WI38 (cell line): ENCODE measurements around the gene RIN1.

ENCODE experiments used
- H3K4me3 ChIP-seq: 2 replicates; pipeline ENCODE4 v1.5.1; 2011; ENCODE audit warnings: low read depth, mild to moderate bottlenecking, control low read depth, low read length
- CTCF ChIP-seq: IDR thresholded peaks from 2 replicates; pipeline ENCODE4 v1.5.1; 2012; ENCODE audit warnings: low read depth, mild to moderate bottlenecking, control low read depth, low read length

Gene RIN1

GRCh38 chr11:66288671-66289547, 47.3 kb downstream of the RIN1 start, which contains the start of gene YIF1A:
YIF1A (minus strand) TSS chr11:66289143; CDS start chr11:66288985, 158 bp downstream.
- peak within 1 kb of the TSS; percentile 91 for H3K4me3 ChIP-seq

GRCh38 chr11:66287889-66288670, 48.2 kb downstream of the RIN1 start:
- peak overlapping the region; percentile 91 for H3K4me3 ChIP-seq
- TF ChIP-seq CTCF = no peak

More at GRCh38 chr11:66288671-66289547, 47.3 kb downstream of the RIN1 start, which contains the start of gene YIF1A:
- no peak for TF ChIP-seq CTCF

- H3K4me3 ChIP-seq = peak overlapping the region; percentile 91
- no peak for TF ChIP-seq CTCF
Observed at GRCh38 chr11:66287211-66287888, 48.9 kb downstream of the RIN1 start.

- no peak for TF ChIP-seq CTCF
Observed at GRCh38 chr11:66286699-66287098, 49.5 kb downstream of the RIN1 start.

GRCh38 chr11:66285250-66285947, 50.8 kb downstream of the RIN1 start:
- no peak for TF ChIP-seq CTCF
- no peak overlapping the region for H3K4me3 ChIP-seq

More at GRCh38 chr11:66286699-66287098, 49.5 kb downstream of the RIN1 start:
- no peak overlapping the region for H3K4me3 ChIP-seq

GRCh38 chr11:66284526-66285078, 51.6 kb downstream of the RIN1 start:
- TF ChIP-seq CTCF = no peak
- H3K4me3 ChIP-seq = no peak overlapping the region
